MM.1S (cell line): Measurements from ENCODE around the gene LARP1.
"Not testable (repeated sequence)": the region's sequence is repeated elsewhere in the genome, so short reads cannot be mapped to it uniquely, and the experiment has no call there.

ENCODE experiments used
- CTCF ChIP-seq: fragments of 300-600 bp; sonication (generic); IDR thresholded peaks from 2 replicates; pipeline ENCODE4 v1.5.1; 2016; ENCODE audit warnings: antibody characterized with exemption, low read length, mixed read lengths
- EZH2 ChIP-seq: fragments of 300-600 bp; sonication (generic); optimal IDR thresholded peaks from 2 replicates; pipeline ENCODE3; 2017; ENCODE audit warnings: low read depth, mild to moderate bottlenecking, antibody characterized with exemption, low read length, mixed read lengths
- EZH2phosphoT487 ChIP-seq: fragments of 300-600 bp; sonication (generic); IDR thresholded peaks from 2 replicates; pipeline ENCODE4 v1.6.1; 2018; ENCODE audit warnings: antibody characterized with exemption, low read length

GRCh38 chr5:154835701-154836052 is 80.5 kb downstream of the LARP1 start:
- TF ChIP-seq CTCF, EZH2, EZH2phosphoT487: not testable (repeated sequence)
